ENCODE results near the gene SH3BGRL3. TPM values are rescaled to one million over a fixed set of nuclear protein-coding genes. Genes with fewer than 3 reads are reported as not detected.
"Not testable (repeated sequence)": the region's sequence is repeated elsewhere in the genome, so short reads cannot be mapped to it uniquely, and the experiment has no call there.

SH3BGRL3 gene
- total RNA-seq, result 100 to 1,000 TPM in 1 of 2 donors, 10 to 100 TPM in 1; 79.2 to 137 TPM

GRCh38 chr1:26279456-26280332 lies at the start of gene SH3BGRL3:
Gene SH3BGRL3 (plus strand): TSS chr1:26280086. CDS start chr1:26280156, 70 bp downstream.
- Histone ChIP-seq H3K36me3 (no peaks in the 10 kb centered on the region), H3K4me3 (peak within 1 kb of the TSS; percentile 89), H3K27ac (peak within 1 kb of the TSS; percentile 94 to 98), H3K9me3 (no peaks in the 10 kb centered on the region), H3K27me3 (replicated peaks; ENCODE audit: insufficient read depth) (no peaks in the 10 kb centered on the region), H3K4me1 (ENCODE audit: control insufficient read depth in 1 of 2, low read depth in 2 of 2) (peaks cover 43 to 76% of the 10 kb centered on the region in 2 donors)
- ATAC-seq (ENCODE audit: insufficient number of reproducible peaks, low FRiP score, low read depth) (peak; percentile 24), DNase-seq (ENCODE audit: low spot score) (peak; percentile 61)
- no peak for TF ChIP-seq CTCF (IDR thresholded peaks at IDR 0.05)

GRCh38 chr1:26230682-26231081 lies 49.2 kb upstream of the SH3BGRL3 start:
- peaks cover 6 to 17% of the 10 kb centered on the region in 2 donors for H3K4me1 ChIP-seq (ENCODE audit: control insufficient read depth in 1 of 2, low read depth in 2 of 2)
- not testable (repeated sequence) for H3K9me3 ChIP-seq; H3K36me3 ChIP-seq; H3K27ac ChIP-seq; H3K4me3 ChIP-seq; H3K27me3 ChIP-seq (replicated peaks; ENCODE audit: insufficient read depth); DNase-seq (ENCODE audit: low spot score); ATAC-seq (ENCODE audit: insufficient number of reproducible peaks, low FRiP score, low read depth)

DNA sequence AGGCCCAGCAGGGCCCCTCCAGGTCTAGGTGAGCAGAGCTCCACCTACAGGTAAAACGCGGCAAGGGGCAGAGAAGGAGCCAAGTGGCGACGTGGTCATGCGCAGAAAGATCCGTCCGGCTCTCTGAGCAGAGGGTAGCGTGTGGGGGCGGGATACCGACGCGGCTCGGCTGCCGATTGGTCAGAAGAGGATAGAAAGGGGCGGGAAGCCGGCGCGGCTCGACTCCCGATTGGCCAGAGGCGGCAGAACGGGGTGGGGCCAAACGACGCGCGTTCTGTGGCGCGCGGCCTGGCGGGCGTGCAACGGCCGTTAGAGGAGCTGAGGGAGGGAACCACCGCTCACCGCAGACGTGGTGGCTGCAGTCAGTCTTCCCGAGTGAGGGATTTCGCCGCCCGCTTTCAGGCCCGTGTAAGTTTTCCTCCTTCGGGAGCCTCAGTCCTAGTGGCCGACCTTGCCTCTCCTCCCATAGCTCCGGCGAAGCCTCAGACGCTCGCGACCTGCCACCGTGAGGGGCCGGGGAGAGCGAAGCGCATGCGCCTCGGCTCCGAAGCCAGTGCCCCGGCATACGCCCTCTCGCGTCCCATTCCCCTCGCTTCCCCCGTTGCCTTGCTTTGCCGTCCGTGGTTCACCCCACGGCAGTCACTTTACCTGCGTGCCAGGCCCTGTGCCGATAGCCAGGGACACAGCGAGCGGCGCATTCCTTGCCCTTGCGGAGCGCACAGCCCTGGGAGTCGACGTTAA lies 45.8 kb upstream of the SH3BGRL3 start, which contains the start of gene CEP85:
TSS of gene CEP85 (plus strand) at position 298 of the 741 bp plus-strand sequence. CDS start 5,584 bp downstream, outside the sequence.
- peak within 1 kb of the TSS; percentile 81 to 83 for H3K27ac ChIP-seq
- peaks cover 3 to 10% of the 10 kb centered on the region in 2 donors for H3K4me1 ChIP-seq (ENCODE audit: control insufficient read depth in 1 of 2, low read depth in 2 of 2)
- H3K36me3 ChIP-seq, result no peaks in the 10 kb centered on the region
- DNase-seq (ENCODE audit: low spot score) (peak; percentile 88), ATAC-seq (ENCODE audit: insufficient number of reproducible peaks, low FRiP score, low read depth) (peak; percentile 96)
- peak within 1 kb of the TSS; percentile 98 for H3K4me3 ChIP-seq
- H3K9me3 ChIP-seq, result no peaks in the 10 kb centered on the region
- no peaks in the 10 kb centered on the region for H3K27me3 ChIP-seq (replicated peaks; ENCODE audit: insufficient read depth)
- TF ChIP-seq CTCF (IDR thresholded peaks at IDR 0.05), result peak; percentile 37

- H3K27ac ChIP-seq, result peak overlapping the region; percentile 81 to 83
- ATAC-seq (ENCODE audit: insufficient number of reproducible peaks, low FRiP score, low read depth) (no peak), DNase-seq (ENCODE audit: low spot score) (no peak)
- H3K36me3 ChIP-seq, result no peaks in the 10 kb centered on the region
- peak overlapping the region; percentile 98 for H3K4me3 ChIP-seq
- no peaks in the 10 kb centered on the region for H3K9me3 ChIP-seq
- no peak for TF ChIP-seq CTCF (IDR thresholded peaks at IDR 0.05)
- peaks cover 3 to 10% of the 10 kb centered on the region in 2 donors for H3K4me1 ChIP-seq (ENCODE audit: control insufficient read depth in 1 of 2, low read depth in 2 of 2)
- H3K27me3 ChIP-seq (replicated peaks; ENCODE audit: insufficient read depth), result no peaks in the 10 kb centered on the region
Measured at GRCh38 chr1:26234644-26235370, 45.1 kb upstream of the SH3BGRL3 start.

GRCh38 chr1:26237230-26237966 lies 42.5 kb upstream of the SH3BGRL3 start:
- H3K27ac ChIP-seq, result no peak overlapping the region
- no peak for DNase-seq (ENCODE audit: low spot score)
- no peak for TF ChIP-seq CTCF (IDR thresholded peaks at IDR 0.05)
- H3K36me3 ChIP-seq, result no peaks in the 10 kb centered on the region
- no peak overlapping the region for H3K4me3 ChIP-seq
- no peaks in the 10 kb centered on the region for H3K9me3 ChIP-seq
- H3K27me3 ChIP-seq (replicated peaks; ENCODE audit: insufficient read depth), result no peaks in the 10 kb centered on the region
- peaks cover 3 to 10% of the 10 kb centered on the region in 2 donors for H3K4me1 ChIP-seq (ENCODE audit: control insufficient read depth in 1 of 2, low read depth in 2 of 2)
- no peak for ATAC-seq (ENCODE audit: insufficient number of reproducible peaks, low FRiP score, low read depth)

All from thoracic aorta (tissue), 2 donors.